Osteocyte (in vitro differentiated cells): ENCODE results near the gene MRPL52. TPM values are rescaled to one million over a fixed set of nuclear protein-coding genes. Genes with fewer than 3 reads are reported as not detected.
A peak's percentile ranks its signal among the peaks of the same experiment; 100 is the strongest.
"Not testable (repeated sequence)": the region's sequence is repeated elsewhere in the genome, so short reads cannot be mapped to it uniquely, and the experiment has no call there.

Experiments
- DNase-seq: peaks from one replicate; pipeline ENCODE4 v3.0.0; 2021; ENCODE audit warnings: mixed read lengths; ENCODE audit not compliant: unreplicated experiment; ENCODE audit errors: extremely low spot score
- H3K27ac Mint-ChIP-seq: one replicate; pipeline ENCODE4 v1.8.0; 2021; ENCODE audit warnings: mild to moderate bottlenecking, mixed read lengths; ENCODE audit not compliant: unreplicated experiment
- H3K27me3 Mint-ChIP-seq: one replicate; pipeline ENCODE4 v1.8.0; 2021; ENCODE audit warnings: mixed read lengths; ENCODE audit not compliant: unreplicated experiment
- H3K36me3 Mint-ChIP-seq: one replicate; pipeline ENCODE4 v1.8.0; 2021; ENCODE audit warnings: mixed read lengths; ENCODE audit not compliant: unreplicated experiment
- H3K4me1 Mint-ChIP-seq: one replicate; pipeline ENCODE4 v1.8.0; 2021; ENCODE audit warnings: mixed read lengths; ENCODE audit not compliant: unreplicated experiment
- H3K4me3 Mint-ChIP-seq: one replicate; pipeline ENCODE4 v1.8.0; 2021; ENCODE audit warnings: mild to moderate bottlenecking, moderate library complexity, mixed read lengths; ENCODE audit not compliant: unreplicated experiment
- H3K9me3 Mint-ChIP-seq: one replicate; pipeline ENCODE4 v1.8.0; 2021; ENCODE audit warnings: mixed read lengths; ENCODE audit not compliant: unreplicated experiment
- CTCF ChIP-seq: fragments of 200-600 bp; sonication (generic); IDR thresholded peaks from 2 replicates; pipeline ENCODE4 v1.5.0; 2021; ENCODE audit warnings: antibody characterized with exemption, mild to moderate bottlenecking, moderate library complexity
- total RNA-seq: library from RNA; stranded (reverse); gene quantifications from 2 replicates; pipeline ENCODE4 v1.2.1, GENCODE V29; 2021

Gene MRPL52
- total RNA-seq, 1 donor from 2014 or later = 74.7 TPM

- H3K27ac Mint-ChIP-seq = peak overlapping the region; percentile 70
- DNase-seq = peak; percentile 93
- H3K36me3 Mint-ChIP-seq = no peaks in the 10 kb centered on the region
- H3K27me3 Mint-ChIP-seq = no peaks in the 10 kb centered on the region
- H3K9me3 Mint-ChIP-seq = no peaks in the 10 kb centered on the region
- TF ChIP-seq CTCF = peak; percentile 92
- H3K4me1 Mint-ChIP-seq = peaks cover 44% of the 10 kb centered on the region
- H3K4me3 Mint-ChIP-seq = peak overlapping the region; percentile 56
Observed at GRCh38 chr14:22822571-22823098, 7.1 kb upstream of the MRPL52 start.

- no peak for TF ChIP-seq CTCF
- Mint-ChIP-seq H3K36me3 (no peaks in the 10 kb centered on the region), H3K4me1 (peaks cover 36% of the 10 kb centered on the region), H3K4me3 (no peak overlapping the region), H3K27ac (peak overlapping the region; percentile 18), H3K27me3 (no peaks in the 10 kb centered on the region), H3K9me3 (no peaks in the 10 kb centered on the region)
- DNase-seq = no peak
Observed at GRCh38 chr14:22824711-22825359, 4.9 kb upstream of the MRPL52 start.

GRCh38 chr14:22829076-22829660 is 519 bp upstream of the MRPL52 start:
- H3K27me3 Mint-ChIP-seq, H3K9me3 Mint-ChIP-seq, H3K36me3 Mint-ChIP-seq, DNase-seq: not testable (repeated sequence)
- H3K27ac Mint-ChIP-seq = peak overlapping the region; percentile 92
- peak overlapping the region; percentile 97 for H3K4me3 Mint-ChIP-seq
- peaks cover 27% of the 10 kb centered on the region for H3K4me1 Mint-ChIP-seq

GRCh38 chr14:22830443-22831010 is 840 bp downstream of the MRPL52 start:
- DNase-seq = no peak
- peaks cover 19% of the 10 kb centered on the region for H3K4me1 Mint-ChIP-seq
- H3K9me3 Mint-ChIP-seq = no peaks in the 10 kb centered on the region
- H3K27me3 Mint-ChIP-seq = no peaks in the 10 kb centered on the region
- no peak for TF ChIP-seq CTCF
- peaks cover 5% of the 10 kb centered on the region for H3K36me3 Mint-ChIP-seq
- H3K27ac Mint-ChIP-seq = peak overlapping the region; percentile 92
- H3K4me3 Mint-ChIP-seq = peak overlapping the region; percentile 97

- Mint-ChIP-seq H3K4me1 (peaks cover 41% of the 10 kb centered on the region), H3K4me3 (peak overlapping the region; percentile 100), H3K36me3 (peaks cover 13% of the 10 kb centered on the region), H3K9me3 (no peaks in the 10 kb centered on the region), H3K27ac (peak overlapping the region; percentile 98), H3K27me3 (no peaks in the 10 kb centered on the region)
- no peak for TF ChIP-seq CTCF
- no peak for DNase-seq
Observed at GRCh38 chr14:22835505-22835904, 5.8 kb downstream of the MRPL52 start.
